HepG2 (cell line): ENCODE measurements around the gene NAV3. TPM values are rescaled to one million over a fixed set of nuclear protein-coding genes. Genes with fewer than 3 reads are reported as not detected.

Experiments
- ATAC-seq: fragments of 200-7000 bp; cut with Tn5 transposase; 3 replicates; pipeline ENCODE4 v1.9.1; 2020; ENCODE audit warnings: mild to moderate bottlenecking, moderate library complexity
- BruUV-seq: library from RNA; stranded (reverse); fragments of 400-500 nt; replicated peaks from 2 replicates; lab custom pipeline; 2021; lab: Mats Ljungman, UMichigan
- CTCF ChIA-PET: fragments of 300-600 bp; formaldehyde crosslinking; extraction: SDS; loops from one replicate; lab custom pipeline; 2021; ENCODE audit warnings: low total read pairs, inconsistent platforms, low intra/inter-chr PET ratio; lab: Yijun Ruan, JAX
- POLR2A ChIA-PET: fragments of 350-600 bp; sonication (Branson Sonifier 250); formaldehyde crosslinking; loops from one replicate; lab custom pipeline; 2020; ENCODE audit warnings: antibody characterized with exemption, inconsistent platforms; lab: Yijun Ruan, JAX
- DNase-seq: peaks from one replicate; pipeline ENCODE4 v3.0.0-alpha.2; 2015; ENCODE audit warnings: low spot score
- FAIRE-seq: peaks from 3 replicates; lab custom pipeline; 2011; peaks lifted over from hg19 to GRCh38; lab: Jason Lieb, UNC
- H2AFZ ChIP-seq: one replicate; pipeline ENCODE4 v1.6.1; 2011; ENCODE audit warnings: low read length, inconsistent platforms
- H3K27ac ChIP-seq: fragments of 300-600 bp; 3 replicates; pipeline ENCODE4 v1.8.0; 2011; ENCODE audit warnings: mixed run types, mild to moderate bottlenecking, mixed read lengths, low read length, inconsistent platforms; ENCODE audit not compliant: insufficient read depth; ENCODE audit errors: extremely low read length
- H3K27me3 ChIP-seq, 2 experiments: fragments of 200-600 bp in 1 of 2; 2 replicates in 1 of 2; 3 replicates in 1 of 2; pipeline versions ENCODE4 v1.6.0 to v1.8.0; 2011; ENCODE audit warnings: low read length in 2 of 2, mild to moderate bottlenecking in 2 of 2, moderate library complexity in 2 of 2, inconsistent platforms in 1 of 2; ENCODE audit not compliant: insufficient read depth in 2 of 2, control insufficient read depth in 1 of 2
- H3K36me3 ChIP-seq, 2 experiments: fragments of 200-600 bp in 1 of 2; replicated peaks in 1 of 2; 2 replicates in 1 of 2; 3 replicates in 1 of 2; pipeline versions ENCODE4 v1.5.1 to v1.8.0; 2011; ENCODE audit warnings: low read length in 2 of 2, inconsistent platforms in 1 of 2; ENCODE audit not compliant: insufficient read depth in 2 of 2, control insufficient read depth in 1 of 2
- H3K4me1 ChIP-seq: 2 replicates; pipeline ENCODE4 v1.5.1; 2012; ENCODE audit warnings: low read length, inconsistent platforms; ENCODE audit not compliant: insufficient read depth
- H3K4me2 ChIP-seq: 2 replicates; pipeline ENCODE4 v1.6.0; 2011; ENCODE audit warnings: low read depth, low read length, inconsistent platforms
- H3K4me3 ChIP-seq, 3 experiments: fragments of 200-600 bp in 1 of 3; sonication (generic), shearing (Covaris generic) in 1 of 3; replicated peaks in 1 of 3; 2 replicates each; pipeline ENCODE4 v1.5.1; 2011 to 2016; ENCODE audit warnings: low read length in 3 of 3, inconsistent platforms in 2 of 3, low read depth in 2 of 3, mild to moderate bottlenecking in 2 of 3, control low read depth in 1 of 3, mixed read lengths in 1 of 3; ENCODE audit not compliant: insufficient read depth in 1 of 3
- H3K79me2 ChIP-seq: one replicate; pipeline ENCODE4 v1.6.1; 2011; ENCODE audit warnings: low read length, inconsistent platforms; ENCODE audit not compliant: insufficient read depth
- H3K9ac ChIP-seq: 2 replicates; pipeline ENCODE4 v1.6.0; 2011; ENCODE audit warnings: mild to moderate bottlenecking, low read depth, low read length, inconsistent platforms; ENCODE audit not compliant: insufficient read depth
- H3K9me3 ChIP-seq: 2 replicates; pipeline ENCODE4 v1.5.1; 2012; ENCODE audit warnings: mild to moderate bottlenecking, low read length
- H4K20me1 ChIP-seq: 2 replicates; pipeline ENCODE4 v1.6.0; 2011; ENCODE audit warnings: inconsistent platforms, mild to moderate bottlenecking, low read length, moderate library complexity; ENCODE audit not compliant: insufficient read depth
- GTF2F1 ChIP-seq: fragments of 150-350 bp; IDR thresholded peaks from 2 replicates; pipeline ENCODE4 v1.6.1; 2014; ENCODE audit warnings: low read length
- MAF1 ChIP-seq: sonication (generic); formaldehyde crosslinking; IDR thresholded peaks from 2 replicates; pipeline ENCODE4 v1.5.0; 2020; ENCODE audit warnings: missing genetic modification reagents, borderline replicate concordance
- MEF2D ChIP-seq: sonication (generic); formaldehyde crosslinking; IDR thresholded peaks from 2 replicates; pipeline ENCODE4 v1.5.1; 2020; ENCODE audit warnings: mild to moderate bottlenecking, missing genetic modification reagents
- NFYC ChIP-seq: IDR thresholded peaks from 2 replicates; pipeline ENCODE4 v1.6.1; 2016; ENCODE audit warnings: missing genetic modification reagents, missing compliant biosample characterization
- SYNCRIP ChIP-seq: fragments of 200-400 bp; formaldehyde crosslinking; IDR thresholded peaks from 2 replicates; pipeline ENCODE4 v1.6.1; 2018; ENCODE audit warnings: mild to moderate bottlenecking, low read depth, low read length; ENCODE audit not compliant: insufficient read depth
- ZBTB40 ChIP-seq, 2 experiments: fragments of 450-650 bp in 1 of 2; sonication (generic) in 1 of 2; formaldehyde crosslinking in 1 of 2; IDR thresholded peaks; 2 replicates each; pipeline versions ENCODE4 v1.6.1 to v1.8.0; 2016 to 2022; ENCODE audit warnings: antibody characterized with exemption in 1 of 2, mild to moderate bottlenecking in 1 of 2, missing genetic modification reagents in 1 of 2
- ZBTB7B ChIP-seq: sonication (generic); formaldehyde crosslinking; IDR thresholded peaks from 2 replicates; pipeline ENCODE4 v1.4.0; 2020; ENCODE audit warnings: missing genetic modification reagents
- ZNF557 ChIP-seq: sonication (generic); formaldehyde crosslinking; IDR thresholded peaks from 2 replicates; pipeline ENCODE4 v1.4.0; 2020; ENCODE audit warnings: missing genetic modification reagents
- ZNF598 ChIP-seq: sonication (generic); formaldehyde crosslinking; IDR thresholded peaks from 2 replicates; pipeline ENCODE4 v1.5.1; 2020; ENCODE audit warnings: mild to moderate bottlenecking, missing genetic modification reagents, borderline replicate concordance
- ZNF747 ChIP-seq: sonication (generic); formaldehyde crosslinking; IDR thresholded peaks from 2 replicates; pipeline ENCODE4 v1.8.1; 2023; ENCODE audit warnings: missing genetic modification reagents, mild to moderate bottlenecking, borderline replicate concordance
- WGBS: methylation state at CpG from one replicate; pipeline ENCODE4 v1.1.6; 2017; ENCODE audit warnings: low lambda C conversion rate; 5-methylcytosine and 5-hydroxymethylcytosine counted together
- in situ Hi-C: cut with HindIII; loops from 2 replicates; pipeline ENCODE4 v1.10.0; 2017; ENCODE audit warnings: low pct_unique_long_range_greater_than_20kb; ENCODE audit not compliant: extremely low pct_ligation_motif_present
- intact Hi-C: fragments of 100-400 bp; cut with micrococcal nuclease; formaldehyde crosslinking; loops from one replicate; pipeline ENCODE4 v1.10.0; 2022; ENCODE audit not compliant: unreplicated experiment
- polyA plus RNA-seq, 8 experiments: library from polyadenylated mRNA; depleted of rRNA in 3 of 8; stranded (reverse) in 7 of 8; unstranded in 1 of 8; fragments of >200 nt; fragmentation: Illumina TruSeq in 4 of 8; extraction: Trizol in 4 of 8; gene quantifications; 2 replicates each; pipeline versions ENCODE4 v1.2.1 to v1.2.3, GENCODE V29; 2011 to 2016; ENCODE audit warnings: low read depth in 4 of 8, missing spikeins in 1 of 8, mixed read lengths in 1 of 8; ENCODE audit not compliant: insufficient read depth in 1 of 8
- total RNA-seq, 5 experiments: library from RNA; depleted of rRNA; stranded (reverse); fragments of >200 nt; fragmentation: Illumina TruSeq; extraction: Trizol; gene quantifications; 2 replicates each; pipeline ENCODE4 v1.2.3, GENCODE V29; 2016; ENCODE audit warnings: low read depth in 1 of 5
- TF ChIP-seq, protein P1 (sequence below): fragments of 450-650 bp; IDR thresholded peaks from 2 replicates; pipeline ENCODE4 v1.6.1; 2017; ENCODE audit warnings: mild to moderate bottlenecking
- TF ChIP-seq, protein P2 (sequence below): sonication (generic); formaldehyde crosslinking; IDR thresholded peaks from 2 replicates; pipeline ENCODE4 v1.8.1; 2023; ENCODE audit warnings: mild to moderate bottlenecking, missing genetic modification reagents, borderline replicate concordance

NAV3 gene
- total and polyA plus RNA-seq, 2 of the 13 experiments (the other 11 are each of a cell fraction or from before 2014, with no cell fraction given), result 0.01 to 0.18 TPM

GRCh38 chr12:77817276-77817675 is 13.4 kb upstream of the NAV3 start (continued):
- TF ChIP-seq SYNCRIP, result no peak
- TF ChIP-seq MAF1 (CRISPR knock-in tag), result no peak
- TF ChIP-seq ZBTB7B (CRISPR knock-in tag), result no peak
- TF ChIP-seq, protein P1, sequence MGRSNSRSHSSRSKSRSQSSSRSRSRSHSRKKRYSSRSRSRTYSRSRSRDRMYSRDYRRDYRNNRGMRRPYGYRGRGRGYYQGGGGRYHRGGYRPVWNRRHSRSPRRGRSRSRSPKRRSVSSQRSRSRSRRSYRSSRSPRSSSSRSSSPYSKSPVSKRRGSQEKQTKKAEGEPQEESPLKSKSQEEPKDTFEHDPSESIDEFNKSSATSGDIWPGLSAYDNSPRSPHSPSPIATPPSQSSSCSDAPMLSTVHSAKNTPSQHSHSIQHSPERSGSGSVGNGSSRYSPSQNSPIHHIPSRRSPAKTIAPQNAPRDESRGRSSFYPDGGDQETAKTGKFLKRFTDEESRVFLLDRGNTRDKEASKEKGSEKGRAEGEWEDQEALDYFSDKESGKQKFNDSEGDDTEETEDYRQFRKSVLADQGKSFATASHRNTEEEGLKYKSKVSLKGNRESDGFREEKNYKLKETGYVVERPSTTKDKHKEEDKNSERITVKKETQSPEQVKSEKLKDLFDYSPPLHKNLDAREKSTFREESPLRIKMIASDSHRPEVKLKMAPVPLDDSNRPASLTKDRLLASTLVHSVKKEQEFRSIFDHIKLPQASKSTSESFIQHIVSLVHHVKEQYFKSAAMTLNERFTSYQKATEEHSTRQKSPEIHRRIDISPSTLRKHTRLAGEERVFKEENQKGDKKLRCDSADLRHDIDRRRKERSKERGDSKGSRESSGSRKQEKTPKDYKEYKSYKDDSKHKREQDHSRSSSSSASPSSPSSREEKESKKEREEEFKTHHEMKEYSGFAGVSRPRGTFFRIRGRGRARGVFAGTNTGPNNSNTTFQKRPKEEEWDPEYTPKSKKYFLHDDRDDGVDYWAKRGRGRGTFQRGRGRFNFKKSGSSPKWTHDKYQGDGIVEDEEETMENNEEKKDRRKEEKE, result no peak

GRCh38 chr12:77818351-77818750 is 12.3 kb upstream of the NAV3 start:
- Histone ChIP-seq H3K79me2 (no peaks in the 10 kb centered on the region), H3K27ac (no peak overlapping the region), H3K4me2 (no peak overlapping the region), H3K4me1 (no peaks in the 10 kb centered on the region), H3K27me3 (no peaks in the 10 kb centered on the region), H4K20me1 (no peaks in the 10 kb centered on the region), H3K4me3 (no peak overlapping the region), H3K9ac (no peak overlapping the region), H3K9me3 (no peaks in the 10 kb centered on the region), H2AFZ (no peak overlapping the region), H3K36me3 (no peaks in the 10 kb centered on the region)
- no TSS peak for BruUV-seq
- no peak for ATAC-seq
- DNase-seq, result no peak
- no peak for FAIRE-seq
- in situ Hi-C loops (no loop called here), intact Hi-C loops (no loop called here)
- WGBS, result 66% methylated on average over 4 of the region's 4 CpGs
- POLR2A ChIA-PET, result no interaction called here
- CTCF ChIA-PET, result no interaction called here
- no peak for TF ChIP-seq NFYC
- TF ChIP-seq GTF2F1, result no peak
- no peak for TF ChIP-seq ZBTB40 (IDR thresholded peaks at IDR 0.05)
- TF ChIP-seq ZBTB40 (CRISPR knock-in tag; IDR thresholded peaks at IDR 0.05), result no peak
- TF ChIP-seq ZNF598 (CRISPR knock-in tag), result no peak
- no peak for TF ChIP-seq ZNF747 (CRISPR knock-in tag)
- TF ChIP-seq, protein P2, sequence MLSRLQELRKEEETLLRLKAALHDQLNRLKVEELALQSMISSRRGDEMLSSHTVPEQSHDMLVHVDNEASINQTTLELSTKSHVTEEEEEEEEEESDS, result no peak
- TF ChIP-seq ZNF557, result no peak
- no peak for TF ChIP-seq MEF2D (CRISPR knock-in tag)
